GM12891 (cell line): Measurements from ENCODE around the gene AGRN.

Experiments used
- PAX5 ChIP-seq: IDR thresholded peaks from 2 replicates; pipeline ENCODE4 v1.6.1; 2011; ENCODE audit warnings: low read length, moderate library complexity, mild to moderate bottlenecking; ENCODE audit not compliant: insufficient read depth, severe bottlenecking
- POLR2A ChIP-seq: IDR thresholded peaks from 2 replicates; pipeline ENCODE4 v1.6.1; 2011; ENCODE audit warnings: low read depth, low read length, control low read depth
- POLR2AphosphoS5 ChIP-seq: IDR thresholded peaks from 2 replicates; pipeline ENCODE4 v1.6.1; 2011; ENCODE audit warnings: low read depth, low read length, control low read depth
- TAF1 ChIP-seq: IDR thresholded peaks from 2 replicates; pipeline ENCODE4 v1.6.1; 2011; ENCODE audit warnings: low read depth, low read length, control low read depth

DNA sequence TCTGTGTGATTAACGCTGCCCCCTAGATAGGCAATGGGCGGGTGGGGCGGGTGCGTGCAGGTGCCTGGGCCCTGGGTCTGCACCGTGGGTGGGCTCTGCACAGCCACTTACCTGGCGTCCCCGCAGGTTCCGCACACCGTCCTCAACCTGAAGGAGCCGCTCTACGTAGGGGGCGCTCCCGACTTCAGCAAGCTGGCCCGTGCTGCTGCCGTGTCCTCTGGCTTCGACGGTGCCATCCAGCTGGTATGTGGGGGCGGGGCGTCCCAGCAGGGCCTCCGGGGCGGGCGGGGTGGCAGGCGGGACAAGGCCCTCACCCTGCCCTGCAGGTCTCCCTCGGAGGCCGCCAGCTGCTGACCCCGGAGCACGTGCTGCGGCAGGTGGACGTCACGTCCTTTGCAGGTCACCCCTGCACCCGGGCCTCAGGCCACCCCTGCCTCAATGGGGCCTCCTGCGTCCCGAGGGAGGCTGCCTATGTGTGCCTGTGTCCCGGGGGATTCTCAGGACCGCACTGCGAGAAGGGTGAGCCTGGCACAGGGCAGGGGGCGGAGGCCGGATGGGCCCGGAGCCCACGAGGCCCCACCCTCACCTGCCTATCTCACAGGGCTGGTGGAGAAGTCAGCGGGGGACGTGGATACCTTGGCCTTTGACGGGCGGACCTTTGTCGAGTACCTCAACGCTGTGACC lies 31.3 kb downstream of the AGRN start:
- no peak for TF ChIP-seq POLR2A
- no peak for TF ChIP-seq TAF1
- TF ChIP-seq POLR2AphosphoS5, result no peak
- TF ChIP-seq PAX5, result no peak
